GM21367 (cell line): Measurements from ENCODE around the gene TCP11X2.
A peak's percentile ranks its signal among the peaks of the same experiment; 100 is the strongest.
"Not testable (repeated sequence)": the region's sequence is repeated elsewhere in the genome, so short reads cannot be mapped to it uniquely, and the experiment has no call there.

Experiments used
- ATAC-seq: cut with Tn5 transposase; IDR thresholded peaks from one replicate; pipeline ENCODE4 v1.9.1; 2021; ENCODE audit not compliant: unreplicated experiment

Gene TCP11X2

DNA sequence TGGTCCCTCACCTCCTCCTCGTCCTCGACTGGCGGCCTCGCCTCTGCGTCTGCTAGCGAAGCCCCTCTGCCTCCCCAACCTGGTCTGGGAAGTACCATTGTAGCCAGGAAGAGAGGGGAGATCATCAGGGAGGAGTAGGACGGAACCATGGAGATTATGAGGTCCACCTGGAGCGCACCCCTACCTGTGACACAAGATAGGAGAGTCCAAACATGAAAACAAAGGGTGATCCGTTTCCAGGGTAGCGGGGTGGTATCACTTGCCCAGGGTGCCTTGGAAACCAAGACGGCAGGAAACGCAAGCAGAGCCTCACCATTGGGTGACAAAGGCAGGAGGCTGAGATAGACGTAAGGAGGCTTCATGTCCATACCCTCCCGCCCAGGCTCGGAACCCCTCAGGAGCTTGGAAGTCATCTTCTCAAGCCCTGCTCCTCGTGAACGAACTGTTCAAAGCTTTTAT, at the start of gene TCP11X2:
TCP11X2 (minus strand) TSS at position 51 of the 459 bp plus-strand sequence.
- ATAC-seq = not testable (repeated sequence)

DNA sequence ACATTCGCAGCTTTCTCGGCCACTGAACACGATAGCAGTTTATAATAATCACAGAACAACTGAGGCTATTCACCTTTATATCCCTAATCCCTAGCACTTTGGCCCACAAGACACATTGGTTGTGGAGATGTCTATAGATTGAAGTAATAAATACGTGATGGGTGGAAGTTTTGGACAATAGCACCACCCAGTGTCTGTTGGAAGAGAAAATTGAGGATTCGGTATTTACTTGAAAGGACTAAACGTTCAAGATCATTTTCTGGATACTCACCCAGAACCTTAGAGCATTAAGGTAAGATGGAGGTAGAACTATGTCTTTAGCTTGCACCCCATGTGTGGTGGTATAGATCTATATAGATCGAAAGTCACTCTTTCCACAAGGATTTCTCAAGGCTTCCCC, 45.7 kb upstream of the TCP11X2 start:
- ATAC-seq = no peak

DNA sequence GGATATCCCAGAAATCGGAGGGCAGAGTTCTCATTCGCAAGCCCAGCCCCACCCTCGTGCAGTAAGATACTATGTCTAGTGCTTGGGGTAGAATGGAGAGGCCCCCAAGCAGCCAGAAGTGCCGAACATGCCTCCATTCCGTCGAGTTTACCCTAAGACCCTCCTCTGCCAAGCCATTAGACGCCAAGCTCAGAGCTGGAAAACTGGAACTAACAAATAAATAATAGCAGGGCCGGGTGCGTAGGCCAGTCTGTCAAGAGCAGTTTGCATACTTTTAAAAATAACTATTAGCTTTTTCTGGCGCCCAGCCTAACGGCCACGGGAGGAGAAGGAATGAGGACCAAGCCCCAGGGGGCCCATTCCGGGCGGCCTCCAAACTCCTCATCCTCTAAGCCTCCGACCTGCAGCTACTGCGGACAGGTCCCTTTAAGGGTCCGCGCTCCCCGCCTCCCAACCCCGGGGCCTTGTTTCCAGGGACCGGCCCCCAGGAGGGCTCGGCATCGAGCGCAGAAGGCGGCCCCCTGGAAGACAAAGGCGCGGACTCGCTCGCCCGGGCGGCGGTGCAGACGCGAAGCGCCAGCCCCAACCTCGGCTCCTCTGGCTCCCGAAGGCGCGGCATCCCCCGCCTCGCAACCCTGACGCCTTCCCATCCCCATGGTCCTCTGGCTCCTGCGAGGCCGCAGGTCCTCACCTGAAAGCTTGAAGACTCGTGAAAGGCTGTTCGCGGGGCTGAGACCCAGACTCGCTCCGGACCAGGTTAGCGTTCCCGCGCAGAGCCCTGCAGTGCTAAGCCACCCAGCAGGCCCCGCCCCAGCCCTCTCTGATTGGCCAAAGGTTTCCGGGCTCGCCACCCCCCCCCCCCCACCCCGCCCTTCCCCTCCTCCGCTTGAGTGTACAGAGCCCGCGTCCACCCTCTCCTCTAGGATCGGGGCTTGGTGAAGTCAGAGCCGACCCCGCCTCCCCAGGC, 44.6 kb upstream of the TCP11X2 start, which contains the start of gene TMSB15A:
TMSB15A (minus strand) TSS at position 765 of the 967 bp plus-strand sequence.
- ATAC-seq = peak; percentile 96

DNA sequence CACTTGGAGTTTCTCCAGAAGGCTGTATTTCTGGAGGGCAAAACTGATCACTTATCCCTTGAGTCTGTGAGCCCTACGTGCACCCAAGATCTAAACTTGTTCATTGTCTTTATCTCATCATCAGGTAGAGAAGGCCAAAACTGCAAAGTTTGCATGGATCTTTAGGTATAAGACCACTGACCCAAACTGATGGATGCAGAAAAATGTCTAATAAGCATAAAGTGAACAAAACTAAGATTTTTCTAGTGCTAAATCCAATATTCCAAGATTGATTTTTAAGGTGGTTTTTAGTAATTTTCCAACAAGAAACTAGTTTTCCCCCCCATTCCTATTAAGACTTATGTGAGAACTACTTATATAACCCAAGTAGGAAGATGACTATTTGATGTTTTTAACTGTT, 42.9 kb upstream of the TCP11X2 start:
- no peak for ATAC-seq

DNA sequence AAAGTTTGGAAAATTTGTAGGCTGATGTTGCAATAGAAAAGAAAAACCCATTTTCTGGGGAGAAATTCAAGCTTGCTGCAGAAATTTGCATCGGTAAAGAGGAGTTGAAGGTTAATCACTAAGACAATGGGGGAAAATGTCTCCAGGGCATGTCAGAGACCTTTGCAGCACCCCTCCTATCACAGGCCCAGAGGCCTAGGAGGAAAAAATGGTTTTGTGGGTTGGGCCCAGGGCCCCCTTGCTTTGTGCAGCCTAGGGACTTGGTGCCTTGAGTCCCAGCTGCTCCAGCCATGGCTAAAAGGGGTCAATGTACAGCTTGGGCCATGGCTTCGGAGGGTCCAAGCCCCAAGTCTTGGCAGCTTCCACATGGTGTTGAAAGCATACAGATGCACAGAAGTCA, 27.1 kb upstream of the TCP11X2 start:
- no peak for ATAC-seq

DNA sequence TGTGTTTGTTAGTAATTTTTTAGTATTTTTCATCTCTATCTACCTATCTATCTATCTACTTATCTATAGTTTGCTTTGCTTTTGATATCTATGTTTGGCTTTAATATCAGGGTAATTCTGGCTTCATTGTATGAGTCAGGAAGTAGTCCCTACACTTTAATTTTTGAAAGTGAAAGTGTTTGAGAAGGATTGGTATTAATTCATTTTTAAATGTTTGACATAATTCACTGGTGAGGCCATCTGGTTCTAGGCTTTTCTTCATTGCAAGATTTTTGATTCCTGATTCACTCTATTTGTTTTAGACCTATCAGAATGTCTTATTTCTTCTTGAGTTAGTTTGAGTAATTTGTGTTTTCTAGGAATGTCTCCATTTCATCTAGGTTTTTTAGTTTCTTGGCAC, 20.2 kb upstream of the TCP11X2 start:
- ATAC-seq = no peak

DNA sequence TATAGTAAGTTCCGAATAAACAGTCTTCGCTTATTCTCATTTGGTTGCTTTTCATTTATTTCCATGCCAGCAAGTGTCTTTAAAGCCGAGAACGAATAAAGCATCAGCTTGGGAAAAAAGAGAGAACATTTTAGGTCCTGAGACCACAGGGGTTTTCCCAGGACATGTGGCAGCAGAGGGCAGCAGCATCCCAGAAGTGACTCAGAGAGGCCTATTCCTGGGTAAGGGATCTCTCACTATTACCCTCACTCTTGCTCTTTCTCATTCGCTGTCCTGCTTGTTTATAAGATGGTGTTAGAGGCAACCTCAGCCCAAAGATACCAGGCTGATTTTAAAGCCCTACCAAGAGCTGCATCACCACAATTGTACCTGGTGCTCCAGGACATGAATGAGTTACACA, 7.2 kb upstream of the TCP11X2 start:
- ATAC-seq = not testable (repeated sequence)

DNA sequence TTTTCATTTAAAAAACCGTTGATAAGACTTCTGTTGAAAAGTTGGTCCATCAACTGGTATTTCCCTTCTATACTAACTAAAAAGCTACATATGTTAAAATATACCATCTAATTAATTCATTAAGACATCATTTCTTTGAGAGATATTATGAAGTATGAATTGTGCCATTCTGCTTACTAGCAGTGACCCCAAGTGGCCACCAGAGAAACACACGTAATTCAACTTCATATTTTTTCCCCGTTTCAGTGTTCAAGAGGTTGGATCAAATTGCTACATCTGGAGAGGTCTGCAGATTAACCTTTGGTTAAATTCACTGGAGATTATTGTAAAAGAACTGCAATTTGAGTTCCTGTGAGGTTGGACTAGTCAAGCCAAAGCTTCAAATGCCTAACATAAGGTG, 1.4 kb downstream of the TCP11X2 start:
- ATAC-seq = not testable (repeated sequence)

DNA sequence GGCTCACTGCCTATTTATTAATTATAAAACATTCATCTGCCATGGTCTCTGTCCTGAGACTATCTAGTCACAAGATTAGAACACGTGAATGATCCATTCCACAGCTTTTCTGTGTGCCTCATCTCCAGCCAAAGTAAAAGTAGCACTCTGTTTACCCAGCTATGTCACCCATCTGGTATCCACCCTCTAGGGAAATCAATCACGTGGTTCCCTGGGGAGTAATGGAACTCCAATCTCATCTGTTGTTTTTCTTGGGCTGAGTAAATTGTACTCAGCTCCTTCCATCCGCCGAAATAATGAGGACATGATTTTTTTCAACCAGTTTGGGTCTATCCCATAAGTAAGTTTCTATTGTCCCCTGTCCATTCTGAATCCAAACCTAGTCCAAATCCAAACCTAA, 13.0 kb downstream of the TCP11X2 start:
- not testable (repeated sequence) for ATAC-seq

DNA sequence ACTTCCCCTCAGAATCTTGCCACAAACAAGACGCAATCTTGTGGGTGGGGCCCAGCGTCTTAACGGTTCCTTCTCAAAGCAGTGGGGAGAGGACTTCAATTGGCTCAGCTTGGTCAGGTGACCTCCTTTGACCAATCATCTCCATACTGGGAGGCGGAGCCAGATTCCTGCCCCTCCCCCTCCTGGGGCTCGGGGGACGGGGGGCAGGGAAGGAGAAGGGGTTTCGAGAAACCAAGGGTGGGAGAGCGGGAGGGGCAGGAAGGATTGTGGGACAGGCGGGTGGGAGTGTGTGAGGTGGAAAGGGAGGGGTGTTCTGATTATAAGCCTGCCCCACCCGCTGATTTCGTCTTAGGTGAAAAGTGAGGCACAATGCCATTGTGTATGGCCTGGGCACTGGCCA, 31.7 kb downstream of the TCP11X2 start, which contains the start of gene NXF2B:
NXF2B (minus strand) TSS at position 101 of the 400 bp plus-strand sequence. CDS start 59,972 bp downstream, outside the sequence.
- ATAC-seq = not testable (repeated sequence)

DNA sequence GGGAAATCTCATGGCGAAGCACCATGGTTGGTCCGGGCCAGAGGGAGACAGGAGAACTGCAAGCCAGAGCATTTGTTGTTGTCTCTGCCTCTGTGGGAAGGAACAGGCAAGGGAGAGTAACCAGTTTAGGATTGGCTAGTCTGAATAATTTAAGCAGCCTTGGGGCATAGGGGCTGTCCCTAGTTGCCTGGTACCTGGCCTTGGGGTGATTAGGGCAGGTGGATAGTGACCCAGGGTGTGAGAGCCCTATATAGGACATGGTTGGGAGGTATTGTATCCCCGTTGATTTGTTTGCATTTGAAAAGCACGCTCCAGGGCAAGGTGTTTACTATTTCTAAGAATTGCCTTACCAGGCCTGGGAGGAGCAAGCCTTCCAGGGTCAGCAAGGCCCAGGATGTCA, 57.1 kb downstream of the TCP11X2 start:
- ATAC-seq = not testable (repeated sequence)
